NCI-H1048 (cell line): ENCODE data around the gene PDXDC1.
"Not testable (repeated sequence)": the region's sequence is repeated elsewhere in the genome, so short reads cannot be mapped to it uniquely, and the experiment has no call there.

Source experiments
- DNase-seq: peaks from one replicate; lab custom pipeline; 2025; lab: John Stamatoyannopoulos, UW

The PDXDC1 gene

DNA sequence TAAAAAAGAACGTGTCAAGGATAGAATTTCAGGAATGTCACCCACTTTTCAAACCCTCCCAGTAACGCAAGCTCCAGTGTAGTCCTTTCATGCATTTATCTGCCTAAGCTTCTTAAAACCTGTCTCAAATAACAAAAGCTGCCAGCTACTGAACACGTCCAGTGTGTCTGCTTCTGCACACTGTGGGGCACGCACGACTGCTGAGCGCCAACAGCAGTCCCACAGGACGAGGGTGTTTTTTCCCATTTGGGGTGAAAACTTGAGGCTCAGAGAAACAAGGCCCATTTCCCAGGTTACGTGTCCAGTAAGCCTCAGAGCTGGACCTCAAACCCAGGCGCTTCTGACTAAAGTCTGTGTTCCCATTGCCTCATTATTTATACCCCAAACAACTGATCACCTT lies 63.9 kb downstream of the PDXDC1 start:
- no peak for DNase-seq

DNA sequence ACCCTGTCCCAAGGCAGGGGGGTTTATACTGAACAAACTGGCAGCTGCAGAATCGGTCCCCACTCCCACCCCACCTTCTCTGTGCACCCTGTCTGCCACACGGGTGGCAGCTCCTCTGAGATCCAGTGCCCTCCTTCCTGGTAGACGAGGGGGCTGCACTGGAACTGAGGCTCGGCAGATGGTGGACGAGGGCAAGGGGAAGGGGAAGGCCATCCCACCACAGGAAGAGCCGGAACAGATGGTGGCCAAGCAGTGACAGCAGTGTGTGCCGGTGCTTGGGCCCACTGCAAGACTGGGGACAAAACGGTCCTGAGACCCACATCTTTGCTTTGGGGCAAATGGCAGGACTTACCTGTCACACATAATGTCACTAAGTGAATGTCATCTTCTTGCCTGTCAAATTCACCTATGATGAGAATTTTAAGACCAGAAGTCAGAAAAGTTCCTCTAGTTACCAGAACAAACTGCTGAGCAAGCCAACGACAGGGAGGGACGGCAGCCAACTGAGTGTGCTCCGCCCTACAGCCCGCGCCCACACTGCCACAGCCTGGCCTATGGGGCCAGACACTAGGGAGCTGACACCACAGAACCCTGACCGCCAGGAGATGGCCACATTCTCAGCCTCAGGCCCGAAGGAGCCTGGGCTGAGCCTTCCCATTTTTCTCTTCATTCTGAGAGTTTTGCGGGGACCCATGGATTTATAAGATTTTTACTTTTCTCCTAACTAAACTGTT lies 66.6 kb downstream of the PDXDC1 start:
- DNase-seq: no peak

DNA sequence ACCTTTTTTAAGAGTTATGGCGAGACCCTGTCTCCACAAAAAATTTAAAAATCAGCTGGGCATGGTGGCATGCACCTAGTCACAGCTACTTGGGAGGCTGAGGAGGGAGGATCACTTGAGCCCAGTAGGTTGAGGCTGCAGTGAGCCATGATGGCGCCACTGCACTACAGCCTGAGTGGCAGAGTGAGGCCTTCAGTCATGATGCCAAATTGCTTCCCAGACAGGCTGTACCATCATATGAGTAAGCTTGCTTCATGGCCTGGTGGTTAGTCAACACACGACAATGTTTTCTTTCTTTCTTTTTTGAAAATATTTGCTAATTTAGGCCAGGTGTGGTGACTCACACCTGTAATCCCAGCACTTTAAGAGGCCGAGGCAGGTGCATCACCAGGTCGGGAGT lies 68.5 kb downstream of the PDXDC1 start:
- no peak for DNase-seq

DNA sequence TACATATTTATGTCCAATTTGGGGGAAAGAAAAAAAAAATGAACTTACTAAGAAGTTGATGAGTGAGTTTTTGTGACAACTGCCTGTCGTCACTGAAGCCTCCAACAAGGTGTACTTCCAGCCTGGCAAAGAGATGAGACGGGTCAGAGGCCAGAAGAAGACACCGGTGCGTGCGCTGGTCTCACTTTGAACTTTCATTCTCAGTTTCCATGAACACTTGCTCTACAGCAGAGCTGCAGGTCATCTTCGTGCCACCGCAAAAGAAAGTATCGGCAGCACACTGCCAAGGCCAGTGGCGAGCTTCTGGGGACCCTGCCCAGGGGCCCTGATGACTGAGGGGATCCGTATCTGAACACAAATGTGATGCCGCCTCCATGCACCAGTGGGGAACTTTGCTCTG lies 69.5 kb downstream of the PDXDC1 start:
- DNase-seq: no peak

DNA sequence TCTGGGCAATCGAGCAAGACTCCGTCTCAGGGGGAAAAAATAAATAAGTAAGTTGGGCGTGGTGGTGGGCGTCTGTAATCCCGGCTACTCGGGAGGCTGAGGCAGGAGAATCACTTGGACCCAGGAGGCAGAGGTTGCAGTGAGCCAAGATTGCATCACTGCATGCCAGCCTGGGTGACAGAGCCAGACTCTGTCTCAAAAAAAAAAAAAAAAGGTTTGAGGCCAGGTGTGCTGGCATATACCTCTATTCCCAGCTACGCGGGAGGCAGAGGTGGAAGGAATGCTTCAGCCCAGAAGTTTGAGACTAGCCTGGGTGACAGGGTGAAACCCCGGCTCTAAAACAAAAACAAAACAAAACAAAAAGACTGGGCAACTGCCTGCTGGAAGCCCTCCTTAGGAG lies 70.4 kb downstream of the PDXDC1 start:
- DNase-seq: not testable (repeated sequence)

DNA sequence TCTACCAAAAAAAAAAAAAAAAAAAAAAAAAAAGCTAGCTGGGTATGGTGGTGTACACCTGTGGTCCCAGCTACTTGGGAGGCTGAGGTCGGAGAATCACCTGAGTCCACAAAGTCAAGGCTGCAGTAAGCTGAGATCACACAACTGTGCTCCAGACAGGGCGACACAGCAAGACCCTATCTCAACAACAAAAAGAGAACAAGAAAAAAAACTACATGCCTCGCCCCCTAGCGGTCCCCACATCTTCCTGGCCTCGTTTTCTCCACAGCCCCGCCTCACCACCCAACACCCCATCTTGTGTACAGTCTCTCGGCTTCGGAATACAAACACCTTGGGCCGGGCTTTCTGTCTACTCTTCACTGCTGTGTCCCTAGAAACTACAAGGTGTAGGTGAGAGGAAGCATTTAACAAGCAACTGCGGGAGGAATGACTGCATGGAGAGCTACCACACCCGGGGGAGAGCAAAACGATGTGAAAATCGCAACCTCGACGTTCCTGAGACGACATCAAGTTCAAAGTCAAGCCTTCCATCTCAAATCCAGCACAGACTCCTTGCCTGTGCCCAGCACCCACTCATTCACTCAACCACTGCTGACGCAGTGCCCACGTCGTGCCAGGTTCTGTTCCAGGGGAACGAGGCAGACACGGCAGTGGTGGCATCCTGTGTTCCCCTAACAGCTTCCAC lies 72.0 kb downstream of the PDXDC1 start:
- DNase-seq: no peak

DNA sequence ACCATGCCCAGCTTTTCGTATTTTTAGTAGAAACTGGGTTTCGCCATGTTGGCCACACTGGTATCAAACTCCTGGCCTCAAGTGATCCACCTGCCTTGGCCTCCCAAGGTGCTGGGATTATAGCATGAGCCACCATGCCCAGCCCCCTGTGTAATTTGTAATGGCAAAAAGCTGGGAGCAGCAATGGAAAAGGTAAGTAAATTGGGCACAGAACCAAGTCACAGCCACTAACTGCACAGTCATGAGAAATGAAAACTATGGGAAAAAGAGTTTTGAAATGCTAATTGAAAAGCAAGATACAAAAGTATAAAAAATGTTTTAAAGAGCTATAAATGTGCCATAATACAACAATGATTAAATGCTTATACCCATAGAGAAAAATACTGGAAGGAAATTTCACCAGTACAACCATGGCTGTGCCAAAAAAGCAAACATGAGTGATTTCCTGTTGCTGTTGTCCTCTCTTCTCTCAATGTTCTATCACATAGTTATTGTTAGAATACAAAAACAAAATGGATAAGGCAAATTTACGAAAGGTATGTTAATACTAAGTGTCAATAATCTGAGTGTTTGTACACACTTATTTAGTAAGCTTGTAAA lies 74.9 kb downstream of the PDXDC1 start:
- no peak for DNase-seq

DNA sequence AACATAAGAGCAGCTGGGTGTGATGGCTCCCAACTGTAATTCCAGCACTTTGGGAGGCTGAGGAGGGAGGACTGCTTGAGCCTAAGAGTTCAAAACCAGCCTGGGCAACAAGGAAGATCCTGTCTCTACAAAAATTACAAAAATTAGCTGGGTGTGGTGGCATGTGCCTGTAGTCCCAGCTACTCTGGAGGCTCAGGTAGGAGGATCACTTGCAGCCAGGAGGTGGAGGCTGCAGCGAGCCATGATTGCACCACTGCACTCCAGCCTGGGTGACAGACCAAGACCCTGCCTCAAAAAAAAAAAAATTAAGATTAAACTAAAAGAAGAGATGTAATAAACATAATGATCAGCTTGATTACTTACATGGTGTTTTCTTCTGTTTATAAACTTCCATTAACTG lies 75.6 kb downstream of the PDXDC1 start:
- not testable (repeated sequence) for DNase-seq

DNA sequence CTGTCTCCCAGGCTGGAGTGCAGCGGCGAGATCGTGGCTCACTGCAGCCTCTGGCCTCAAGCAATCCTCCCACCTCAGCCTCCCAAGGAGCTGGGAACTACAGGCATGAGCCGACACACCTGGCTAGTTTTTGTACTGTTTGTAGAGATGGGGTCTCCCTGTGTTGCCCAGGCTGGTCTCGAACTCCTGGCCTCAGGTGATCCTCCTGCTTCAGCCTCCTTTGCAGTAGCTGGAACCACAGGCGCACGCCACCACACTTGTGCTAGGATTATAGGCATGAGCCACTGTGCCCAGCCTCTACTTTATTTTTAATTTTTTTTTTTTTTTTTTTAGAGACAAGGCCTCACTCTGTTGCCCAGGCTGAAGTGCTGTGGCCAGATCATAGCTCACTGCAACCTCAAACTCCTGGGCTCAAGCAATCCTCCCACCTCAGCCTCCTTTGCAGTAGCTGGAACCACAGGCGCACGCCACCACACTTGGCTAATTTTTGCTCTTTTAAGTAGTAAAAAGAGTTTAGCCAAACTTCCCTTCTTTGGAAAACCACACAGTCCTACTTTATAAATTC lies 76.6 kb downstream of the PDXDC1 start:
- no peak for DNase-seq

DNA sequence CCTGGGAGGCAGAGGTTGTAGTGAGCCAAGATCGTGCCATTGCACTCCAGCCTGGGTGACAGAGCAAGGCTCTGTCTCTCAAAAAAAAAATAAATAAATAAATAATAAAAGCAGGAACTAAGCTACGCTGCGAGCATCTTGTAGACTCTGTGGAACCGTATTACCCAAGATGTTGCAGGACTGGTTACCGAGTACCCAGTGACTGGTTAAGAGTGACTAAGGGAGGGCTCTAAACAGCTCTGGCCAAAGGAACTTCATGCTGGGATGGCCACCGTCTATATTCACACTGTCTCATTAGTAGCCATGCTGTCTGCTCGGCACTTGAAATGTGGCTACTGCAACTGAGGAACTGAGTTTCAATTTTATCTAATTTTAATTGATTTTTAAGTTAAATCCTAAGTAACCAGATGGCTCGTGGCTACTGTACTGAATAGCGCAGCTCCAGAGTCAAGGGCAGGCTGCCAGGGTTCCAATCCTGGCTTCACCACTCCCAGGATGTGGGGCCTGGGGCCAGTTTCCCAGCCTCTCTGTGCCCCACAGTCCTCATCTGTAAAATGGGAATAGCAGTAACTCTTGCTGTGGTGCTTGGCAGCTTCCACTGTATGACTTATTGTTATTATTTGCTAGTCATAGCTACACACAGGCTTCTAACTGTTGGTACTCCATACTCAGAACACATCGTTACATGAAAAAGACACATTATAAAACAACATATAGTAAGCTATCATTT lies 78.1 kb downstream of the PDXDC1 start:
- DNase-seq: no peak

DNA sequence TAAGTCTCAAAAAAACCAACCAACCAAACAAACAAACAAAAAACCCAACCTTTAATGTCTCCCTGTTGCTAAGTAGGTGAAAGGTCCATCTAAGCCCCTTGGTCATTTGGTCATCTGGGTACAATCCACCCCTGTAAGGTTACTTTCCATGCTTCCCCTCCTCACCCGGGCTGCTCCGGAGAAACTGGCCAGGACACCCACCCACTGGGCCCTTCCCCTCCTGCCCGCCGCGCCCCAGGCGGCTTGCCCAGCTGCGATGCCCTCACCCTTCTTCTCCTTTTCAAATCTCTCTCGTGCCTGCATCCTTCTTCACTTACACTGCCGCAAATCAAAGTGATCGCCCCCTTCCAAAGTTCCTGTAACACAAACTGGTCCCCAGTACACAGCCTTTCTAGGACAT lies 79.1 kb downstream of the PDXDC1 start:
- no peak for DNase-seq

DNA sequence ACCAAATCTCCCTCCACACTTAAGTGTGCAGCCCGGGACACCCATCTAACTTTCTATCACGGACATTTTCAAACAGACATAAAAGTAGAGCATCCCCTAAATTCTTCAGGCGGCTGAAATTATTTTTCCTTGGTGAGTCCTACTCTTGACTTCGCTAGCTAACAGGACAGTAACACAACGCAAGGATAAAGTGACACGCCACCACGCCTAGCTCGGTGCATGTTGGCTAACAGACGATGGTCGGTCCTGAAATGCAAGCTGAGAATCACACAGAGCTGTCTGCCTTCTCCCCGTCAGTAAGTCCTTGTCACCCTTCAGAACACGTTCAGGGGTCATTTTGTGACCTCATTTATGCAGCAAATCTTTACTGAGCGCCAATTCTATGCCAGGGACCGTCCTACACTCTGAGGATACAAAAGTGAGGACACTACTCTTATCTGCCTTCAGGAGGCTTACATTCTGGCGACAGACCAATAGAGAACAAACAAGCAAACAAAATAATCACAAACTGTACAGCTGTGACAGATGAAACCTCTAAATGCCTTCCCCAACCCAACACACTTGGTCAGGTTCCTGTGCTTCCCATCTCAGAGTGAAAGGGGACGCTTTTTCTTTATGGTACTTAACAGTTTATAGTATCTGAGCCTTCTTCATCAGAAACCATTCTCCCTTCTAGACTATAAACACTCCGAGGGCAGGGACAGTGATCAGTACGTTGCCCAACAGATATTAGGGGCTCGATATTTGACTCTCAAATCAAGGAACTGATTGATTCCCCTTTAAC lies 79.7 kb downstream of the PDXDC1 start:
- no peak for DNase-seq

DNA sequence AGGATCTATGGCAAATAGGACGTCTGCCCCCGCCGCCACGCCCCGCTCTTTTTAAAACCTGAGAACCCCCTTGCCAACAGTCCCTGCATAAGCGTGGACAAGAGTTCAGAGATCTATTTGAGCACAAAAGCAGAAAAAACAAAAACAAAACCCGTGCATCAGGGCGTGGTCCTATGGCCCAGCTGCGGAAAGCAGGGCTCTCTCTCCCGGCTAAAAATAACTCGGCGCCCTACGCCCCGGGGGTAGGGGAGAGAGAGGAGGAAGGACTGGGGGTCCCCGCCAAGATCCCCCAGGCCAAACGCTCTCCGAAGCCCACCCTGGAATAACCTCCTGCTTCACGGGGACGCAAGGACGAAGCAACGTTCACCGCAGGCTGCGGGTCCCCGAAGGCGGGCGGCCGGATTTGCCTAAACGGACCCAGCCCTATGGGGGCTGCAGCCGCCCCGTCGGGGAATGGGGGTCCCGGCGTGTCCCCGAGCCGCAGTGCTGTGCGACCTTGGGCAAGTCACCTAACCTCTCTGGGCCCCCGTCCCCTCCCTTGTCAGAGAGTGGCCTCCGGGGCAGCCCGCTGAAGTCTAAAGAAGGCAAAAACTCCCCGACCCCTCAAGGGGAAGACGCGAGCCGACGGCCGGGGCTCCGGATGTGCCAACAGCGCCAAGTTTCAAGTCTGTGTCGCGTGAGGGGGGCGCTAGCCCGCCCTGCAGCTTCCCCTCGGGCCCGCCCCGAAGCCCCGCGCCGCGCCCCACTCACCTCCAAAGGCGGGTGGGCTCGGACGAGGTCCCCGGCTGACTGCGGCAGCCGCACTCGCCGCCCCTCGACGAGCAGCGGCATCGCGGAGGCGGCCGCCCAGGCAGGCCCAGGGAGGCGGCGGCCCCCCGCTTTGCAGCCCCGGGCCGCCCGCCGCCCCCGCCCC lies 80.6 kb downstream of the PDXDC1 start:
- DNase-seq: no peak

DNA sequence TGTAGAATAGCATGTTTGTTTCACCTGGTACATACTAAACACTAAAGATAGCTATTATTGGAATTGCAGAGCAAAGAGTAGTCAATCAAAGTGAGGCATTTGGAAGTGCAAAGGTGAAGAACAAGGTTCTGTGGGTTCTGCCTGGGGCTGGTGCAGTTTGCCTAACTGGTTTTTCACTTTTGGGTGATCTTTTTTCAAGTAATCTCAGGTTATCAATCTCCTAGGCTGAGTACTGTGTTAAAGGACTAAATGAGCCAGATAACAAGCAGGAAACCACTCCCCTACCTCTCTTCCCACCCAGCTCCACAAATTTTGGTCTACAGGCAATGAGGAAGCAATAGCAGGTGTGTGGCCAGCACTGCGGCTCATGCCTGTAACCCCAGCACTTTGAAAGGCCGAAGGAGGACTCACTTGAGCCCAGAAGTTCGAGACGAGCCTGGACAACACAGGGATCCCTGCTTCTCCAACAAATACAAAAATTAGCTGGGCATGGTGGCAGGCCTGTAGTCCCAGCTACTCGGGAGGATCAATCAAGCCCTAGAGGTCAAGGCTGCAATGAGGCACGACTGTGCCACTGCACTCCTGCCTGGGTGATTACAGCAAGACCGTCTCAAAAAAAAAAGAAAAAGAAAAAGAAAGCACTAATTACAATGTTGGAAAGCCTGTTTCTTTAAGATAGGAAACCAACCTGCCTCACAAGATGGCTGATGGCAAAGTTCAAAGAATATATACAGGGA lies 83.0 kb downstream of the PDXDC1 start:
- no peak for DNase-seq

DNA sequence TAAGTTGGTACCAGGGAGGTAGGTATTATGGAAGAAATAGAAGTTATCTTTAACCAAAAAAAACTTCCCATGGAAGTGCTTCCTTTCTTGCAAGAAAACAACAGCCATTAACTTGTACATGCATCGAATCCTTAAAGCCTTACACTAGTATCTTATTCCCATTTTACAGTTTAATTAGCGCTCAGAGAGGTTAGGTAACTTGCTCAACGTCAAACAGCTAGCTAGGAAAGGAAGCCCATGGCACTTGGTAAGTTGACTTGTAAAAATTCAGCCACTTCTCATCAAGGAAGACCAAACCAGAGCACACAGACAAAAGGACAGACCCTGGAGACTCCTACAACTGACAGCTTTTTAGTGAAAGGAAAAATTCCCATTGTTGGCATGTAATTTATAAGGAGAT lies 84.5 kb downstream of the PDXDC1 start:
- DNase-seq: no peak

DNA sequence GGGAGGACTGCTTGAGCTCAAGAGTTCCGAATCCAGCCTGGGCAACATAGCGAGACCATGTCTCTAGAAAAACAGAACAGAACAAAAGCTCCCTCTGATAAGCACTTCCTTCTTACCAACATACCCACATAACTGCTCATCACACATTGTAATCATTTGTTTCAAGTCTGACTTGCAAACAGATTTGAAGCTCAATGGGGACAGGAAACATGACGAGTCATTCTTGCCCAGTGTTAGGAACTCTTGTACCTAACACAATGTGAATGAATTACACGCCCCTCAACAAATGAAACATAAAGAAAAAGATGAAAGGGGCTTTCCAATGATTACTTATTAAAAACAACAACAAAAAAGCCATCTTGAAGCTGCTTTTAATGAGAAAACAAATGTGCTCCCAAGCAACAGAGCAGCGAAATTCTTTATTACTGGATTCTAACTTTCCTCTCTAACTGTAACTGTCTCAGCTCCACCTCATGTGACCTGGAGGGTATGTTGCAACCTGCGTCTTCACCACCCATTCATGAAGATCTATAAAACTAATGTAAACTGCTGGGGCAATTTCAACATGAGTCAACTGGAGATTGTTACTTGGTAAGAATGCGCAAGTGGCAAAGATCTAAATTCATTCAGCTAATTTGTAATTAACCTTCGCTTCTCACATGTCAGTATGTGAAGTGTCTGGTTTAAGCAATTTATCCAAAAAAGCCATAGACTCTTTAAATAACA lies 87.4 kb downstream of the PDXDC1 start:
- not testable (repeated sequence) for DNase-seq

DNA sequence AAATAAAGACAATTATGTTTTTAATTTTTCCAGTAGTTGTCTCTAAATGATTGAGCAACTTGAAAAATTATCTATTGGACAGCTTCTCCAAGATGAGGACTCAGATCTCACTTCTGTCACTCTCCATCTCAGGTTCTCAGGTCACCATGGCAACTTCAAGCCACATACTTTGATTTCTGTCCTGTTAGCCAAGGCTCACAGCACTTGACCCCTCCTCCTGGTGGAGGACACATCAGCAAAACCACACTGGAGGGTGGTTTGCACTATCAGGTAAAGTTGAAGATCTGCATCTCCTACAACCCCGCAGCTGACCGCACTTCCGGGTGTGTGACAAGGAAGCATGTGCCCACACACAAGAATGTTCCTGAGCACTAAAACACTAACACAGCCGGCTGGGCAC lies 91.1 kb downstream of the PDXDC1 start:
- DNase-seq: not testable (repeated sequence)

DNA sequence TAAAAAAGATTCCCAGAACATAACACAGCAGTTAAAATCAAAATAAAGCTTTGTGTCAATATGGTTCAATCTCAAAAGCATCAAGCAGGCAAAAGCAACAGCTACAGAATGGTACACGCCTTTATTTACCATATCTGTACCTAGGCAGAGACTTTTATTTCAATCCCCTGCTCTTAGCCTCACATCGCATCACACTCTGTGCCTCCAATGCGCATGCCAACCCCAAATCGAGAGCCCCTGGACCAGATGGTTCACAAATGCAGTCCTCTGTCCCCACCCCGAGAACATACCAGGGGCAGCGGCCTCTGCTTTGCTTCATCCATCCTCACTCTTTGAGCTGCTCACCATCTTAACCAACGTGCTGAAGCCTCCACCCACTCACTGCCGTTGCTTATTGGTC lies 91.9 kb downstream of the PDXDC1 start:
- not testable (repeated sequence) for DNase-seq

DNA sequence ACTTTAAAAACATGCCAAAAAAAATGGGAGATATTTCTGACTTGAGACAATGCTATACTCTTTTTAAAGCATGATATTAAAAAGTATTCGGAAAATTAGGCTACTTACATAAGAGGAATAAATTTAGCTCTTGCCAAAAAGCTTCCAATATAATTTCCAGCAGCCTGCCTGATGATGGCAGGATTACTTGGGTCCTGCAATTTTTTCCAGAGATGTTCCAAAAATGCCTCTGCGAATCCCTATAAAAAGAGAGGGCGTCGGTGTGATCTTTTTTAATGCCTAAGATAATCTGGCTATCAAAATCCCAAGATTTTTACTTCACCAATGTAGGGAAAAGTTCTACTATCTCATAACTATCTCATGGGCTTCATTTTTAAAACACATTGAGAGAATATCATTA lies 96.2 kb downstream of the PDXDC1 start:
- not testable (repeated sequence) for DNase-seq
